A673 (cell line): ENCODE measurements around the gene MLPH.

Experiments used
- EZH2 ChIP-seq: fragments of 200-600 bp; sonication (generic); IDR thresholded peaks from 2 replicates; pipeline ENCODE4 v1.6.1; 2017; ENCODE audit warnings: borderline replicate concordance, low read depth, mild to moderate bottlenecking, mixed read lengths, antibody characterized with exemption, low read length; ENCODE audit not compliant: poor library complexity, severe bottlenecking
- TF ChIP-seq, protein P1 (sequence below): fragments of 300-800, 200-600 bp; sonication (generic); conservative IDR thresholded peaks from 2 replicates; pipeline ENCODE4 v1.5.1; 2017; ENCODE audit warnings: low read depth, mild to moderate bottlenecking, antibody characterized with exemption, low read length, moderate library complexity, mixed read lengths

DNA sequence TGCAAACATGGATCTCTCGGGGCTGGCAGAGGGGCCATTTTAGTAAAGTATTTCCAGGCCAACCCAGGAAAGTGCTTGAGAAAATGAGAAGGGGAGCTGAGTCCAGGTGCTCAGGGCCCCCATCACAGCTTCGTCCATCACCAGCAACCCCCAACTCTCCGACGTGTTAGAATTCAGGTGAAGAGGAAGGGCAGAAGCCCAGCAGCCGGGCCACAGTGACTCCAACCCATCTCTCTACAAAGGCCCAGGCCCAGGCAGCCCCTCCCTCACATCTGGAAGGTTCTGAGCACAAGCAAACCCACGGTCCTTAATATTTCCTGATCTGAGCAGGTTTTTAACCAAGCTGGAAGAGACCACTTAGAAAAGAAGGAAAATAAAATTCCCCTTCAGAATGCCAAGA lies 38.4 kb upstream of the MLPH start:
- TF ChIP-seq, protein P1, sequence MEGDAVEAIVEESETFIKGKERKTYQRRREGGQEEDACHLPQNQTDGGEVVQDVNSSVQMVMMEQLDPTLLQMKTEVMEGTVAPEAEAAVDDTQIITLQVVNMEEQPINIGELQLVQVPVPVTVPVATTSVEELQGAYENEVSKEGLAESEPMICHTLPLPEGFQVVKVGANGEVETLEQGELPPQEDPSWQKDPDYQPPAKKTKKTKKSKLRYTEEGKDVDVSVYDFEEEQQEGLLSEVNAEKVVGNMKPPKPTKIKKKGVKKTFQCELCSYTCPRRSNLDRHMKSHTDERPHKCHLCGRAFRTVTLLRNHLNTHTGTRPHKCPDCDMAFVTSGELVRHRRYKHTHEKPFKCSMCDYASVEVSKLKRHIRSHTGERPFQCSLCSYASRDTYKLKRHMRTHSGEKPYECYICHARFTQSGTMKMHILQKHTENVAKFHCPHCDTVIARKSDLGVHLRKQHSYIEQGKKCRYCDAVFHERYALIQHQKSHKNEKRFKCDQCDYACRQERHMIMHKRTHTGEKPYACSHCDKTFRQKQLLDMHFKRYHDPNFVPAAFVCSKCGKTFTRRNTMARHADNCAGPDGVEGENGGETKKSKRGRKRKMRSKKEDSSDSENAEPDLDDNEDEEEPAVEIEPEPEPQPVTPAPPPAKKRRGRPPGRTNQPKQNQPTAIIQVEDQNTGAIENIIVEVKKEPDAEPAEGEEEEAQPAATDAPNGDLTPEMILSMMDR, result no peak
- TF ChIP-seq EZH2, result no peak
